Activated CD8-positive, alpha-beta T cell treated with anti-CD3 and anti-CD28 coated beads, Interleukin-2, amount 10 ng/mL, durations not matched to agents 7 days and 5 days (primary cell): Measurements from ENCODE around the gene KYNU. TPM values are rescaled to one million over a fixed set of nuclear protein-coding genes. Genes with fewer than 3 reads are reported as not detected.

Source experiments
- ATAC-seq: fragments of 150-1000 bp; cut with Tn5 transposase; one replicate; pipeline ENCODE4 v1.10.0; 2021; ENCODE audit warnings: moderate library complexity
- CTCF ChIA-PET: fragments of 350-600 bp; sonication (Branson Sonifier 250); formaldehyde crosslinking; loops from one replicate; lab custom pipeline; 2021; ENCODE audit warnings: antibody characterized with exemption; lab: Charles Lee
- POLR2A ChIA-PET: fragments of 350-600 bp; sonication (Branson Sonifier 250); formaldehyde crosslinking; loops from one replicate; lab custom pipeline; 2021; ENCODE audit warnings: antibody characterized with exemption; lab: Charles Lee
- DNase-seq: peaks from one replicate; pipeline ENCODE4 v3.0.0-alpha.2; 2020
- H3K27ac Mint-ChIP-seq: one replicate; pipeline ENCODE4 v1.8.0; 2021; ENCODE audit warnings: mild to moderate bottlenecking, mixed read lengths
- H3K27me3 Mint-ChIP-seq: one replicate; pipeline ENCODE4 v1.8.0; 2021; ENCODE audit warnings: low read depth, mixed read lengths
- H3K36me3 Mint-ChIP-seq: one replicate; pipeline ENCODE4 v1.8.0; 2021; ENCODE audit warnings: low read depth, mixed read lengths
- H3K4me1 Mint-ChIP-seq: one replicate; pipeline ENCODE4 v1.8.0; 2021; ENCODE audit warnings: low read depth, mixed read lengths
- H3K4me3 Mint-ChIP-seq: one replicate; pipeline ENCODE4 v1.8.0; 2021; ENCODE audit warnings: mild to moderate bottlenecking, mixed read lengths
- H3K9me3 Mint-ChIP-seq: one replicate; pipeline ENCODE4 v1.8.0; 2022; ENCODE audit warnings: mixed read lengths; ENCODE audit not compliant: insufficient read depth
- total RNA-seq, 2 experiments: library from RNA; stranded (reverse); gene quantifications; one replicate each; pipeline ENCODE4 v1.2.3, GENCODE V29; 2021

Gene KYNU
- total RNA-seq: not detected

GRCh38 chr2:142877216-142877838 lies at the start of gene KYNU:
KYNU (plus strand) TSS chr2:142877664; CDS start chr2:142885368, 7,704 bp downstream.
- no peaks in the 10 kb centered on the region for H3K36me3 Mint-ChIP-seq
- H3K27me3 Mint-ChIP-seq: no peaks in the 10 kb centered on the region
- no peaks in the 10 kb centered on the region for H3K9me3 Mint-ChIP-seq
- H3K4me1 Mint-ChIP-seq: no peaks in the 10 kb centered on the region
- no peak for ATAC-seq
- no peak within 1 kb of the TSS for H3K4me3 Mint-ChIP-seq
- ChIA-PET CTCF (no interaction called here), POLR2A (no interaction called here)
- no peak within 1 kb of the TSS for H3K27ac Mint-ChIP-seq
- no peak for DNase-seq

DNA sequence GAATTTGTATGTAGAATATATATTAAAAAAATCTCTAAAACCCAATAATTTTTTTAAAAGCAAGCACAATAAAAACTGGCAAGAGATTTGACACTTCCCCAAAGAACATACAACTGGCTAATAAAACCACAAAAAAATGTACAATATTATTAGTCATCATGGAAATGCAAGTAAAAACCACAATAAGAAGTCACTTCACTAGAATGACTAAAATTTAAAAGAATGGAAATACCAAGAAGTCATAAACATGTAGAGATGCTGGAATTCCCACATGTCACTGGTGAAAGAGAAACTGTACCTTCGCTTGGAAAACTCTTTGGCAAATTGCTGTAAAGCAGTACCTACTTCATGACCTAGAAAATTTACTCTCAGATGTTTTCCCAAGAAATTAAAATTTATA lies 43.4 kb upstream of the KYNU start:
- Mint-ChIP-seq H3K4me3 (no peak overlapping the region), H3K27me3 (no peaks in the 10 kb centered on the region), H3K36me3 (no peaks in the 10 kb centered on the region), H3K9me3 (no peaks in the 10 kb centered on the region), H3K27ac (no peak overlapping the region), H3K4me1 (no peaks in the 10 kb centered on the region)
- ChIA-PET POLR2A (no interaction called here), CTCF (no interaction called here)
- ATAC-seq (no peak), DNase-seq (no peak)

DNA sequence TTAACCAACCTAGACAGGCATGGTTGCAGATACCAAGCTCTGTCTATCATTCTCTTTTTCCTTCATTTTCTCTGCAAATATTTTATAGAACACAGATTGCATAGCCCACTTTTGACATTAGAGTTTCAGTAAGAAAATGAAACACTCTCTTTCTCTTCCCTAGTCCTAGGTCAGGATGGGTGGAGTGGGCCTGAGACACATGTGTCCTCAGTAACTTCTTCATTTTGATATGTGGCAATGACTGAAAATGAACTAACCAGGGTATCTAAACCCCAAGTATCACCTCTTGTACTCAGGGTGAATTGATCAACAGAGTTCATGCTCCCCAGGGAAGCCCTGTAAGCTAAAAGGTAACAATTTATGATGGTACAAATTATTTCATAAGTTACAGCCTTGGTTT lies 37.0 kb upstream of the KYNU start:
- no peak overlapping the region for H3K27ac Mint-ChIP-seq
- H3K4me1 Mint-ChIP-seq: no peaks in the 10 kb centered on the region
- H3K4me3 Mint-ChIP-seq: no peak overlapping the region
- no peak for DNase-seq
- H3K36me3 Mint-ChIP-seq: no peaks in the 10 kb centered on the region
- no peaks in the 10 kb centered on the region for H3K27me3 Mint-ChIP-seq
- POLR2A ChIA-PET: no interaction called here
- no peak for ATAC-seq
- H3K9me3 Mint-ChIP-seq: no peaks in the 10 kb centered on the region
- CTCF ChIA-PET: no interaction called here

GRCh38 chr2:142841788-142842187 lies 35.7 kb upstream of the KYNU start:
- ChIA-PET POLR2A (no interaction called here), CTCF (no interaction called here)
- no peaks in the 10 kb centered on the region for H3K27me3 Mint-ChIP-seq
- H3K9me3 Mint-ChIP-seq: no peaks in the 10 kb centered on the region
- no peaks in the 10 kb centered on the region for H3K36me3 Mint-ChIP-seq
- H3K4me1 Mint-ChIP-seq: no peaks in the 10 kb centered on the region
- H3K27ac Mint-ChIP-seq: no peak overlapping the region
- no peak for ATAC-seq
- H3K4me3 Mint-ChIP-seq: no peak overlapping the region
- no peak for DNase-seq

DNA sequence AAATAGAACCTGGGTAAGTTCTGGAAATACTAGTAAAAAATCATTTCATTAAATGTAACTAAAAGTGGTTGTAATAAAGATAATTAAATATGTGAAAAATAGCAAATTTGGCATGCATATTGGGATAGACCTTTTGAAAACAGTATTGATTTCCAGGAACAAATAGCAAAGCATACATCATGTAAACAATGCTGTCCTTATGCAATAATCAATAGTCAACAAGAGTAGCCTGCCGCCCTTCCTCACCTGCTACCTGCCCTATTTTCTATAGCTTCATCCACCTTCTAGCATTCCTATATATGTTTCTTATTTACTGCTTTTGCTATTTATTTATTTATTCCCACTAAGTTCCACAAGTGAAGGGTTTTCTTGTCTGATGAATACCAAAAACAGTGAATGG lies 35.1 kb upstream of the KYNU start:
- ATAC-seq (no peak), DNase-seq (no peak)
- ChIA-PET CTCF (no interaction called here), POLR2A (no interaction called here)
- no peaks in the 10 kb centered on the region for H3K9me3 Mint-ChIP-seq
- H3K4me3 Mint-ChIP-seq: no peak overlapping the region
- H3K27me3 Mint-ChIP-seq: no peaks in the 10 kb centered on the region
- H3K27ac Mint-ChIP-seq: no peak overlapping the region
- no peaks in the 10 kb centered on the region for H3K36me3 Mint-ChIP-seq
- no peaks in the 10 kb centered on the region for H3K4me1 Mint-ChIP-seq

DNA sequence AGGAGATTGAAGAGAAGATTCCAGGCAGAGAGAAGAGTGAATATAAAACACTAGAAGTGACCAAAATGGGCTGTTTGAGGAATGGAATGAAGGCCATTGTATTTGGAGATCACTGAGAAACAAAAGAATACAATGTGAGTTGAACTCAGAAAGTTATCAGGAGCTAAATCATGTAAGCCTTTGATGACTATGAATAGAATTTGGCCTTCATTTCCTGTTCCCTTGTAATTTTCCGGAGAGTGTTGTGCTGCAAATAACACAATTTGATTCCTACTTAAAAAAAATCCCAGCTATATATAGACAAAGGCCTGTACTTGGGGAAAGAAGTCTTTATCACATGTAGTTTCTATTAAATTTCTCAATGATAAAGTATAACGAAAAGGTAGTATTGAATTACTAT lies 33.7 kb upstream of the KYNU start:
- Mint-ChIP-seq H3K27ac (no peak overlapping the region), H3K27me3 (no peaks in the 10 kb centered on the region), H3K9me3 (no peaks in the 10 kb centered on the region), H3K4me3 (no peak overlapping the region), H3K36me3 (no peaks in the 10 kb centered on the region), H3K4me1 (no peaks in the 10 kb centered on the region)
- ChIA-PET CTCF (no interaction called here), POLR2A (no interaction called here)
- no peak for ATAC-seq
- no peak for DNase-seq

DNA sequence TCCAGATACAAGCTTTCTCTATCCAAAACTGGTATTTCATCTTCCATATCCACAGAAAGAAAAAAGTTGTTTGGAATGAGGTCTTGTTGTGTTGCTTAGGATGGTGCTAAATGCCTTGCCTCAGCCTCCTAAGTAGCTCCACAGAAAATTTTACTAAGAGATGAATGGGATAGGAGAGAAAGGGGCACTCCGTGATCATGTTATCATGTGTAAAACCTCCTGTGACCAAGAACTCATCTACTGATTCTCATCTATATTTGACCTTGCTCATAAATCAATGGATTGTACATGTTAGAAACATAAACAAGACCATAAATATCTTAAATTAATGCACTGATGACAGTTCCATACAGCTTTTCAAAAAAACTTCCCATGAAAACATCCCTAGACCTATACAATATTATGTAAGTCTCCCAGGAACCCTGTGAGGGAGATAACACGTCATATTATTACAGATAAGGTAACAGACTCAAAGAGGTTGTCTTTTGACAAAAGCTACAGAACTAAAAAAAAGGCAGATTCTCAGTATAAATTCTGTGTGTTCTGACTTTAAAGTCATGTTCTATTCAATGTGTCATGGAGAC lies 29.3 kb upstream of the KYNU start:
- H3K4me3 Mint-ChIP-seq: no peak overlapping the region

GRCh38 chr2:142849820-142850219 lies 27.6 kb upstream of the KYNU start:
- ChIA-PET CTCF (no interaction called here), POLR2A (no interaction called here)
- no peaks in the 10 kb centered on the region for H3K27me3 Mint-ChIP-seq
- ATAC-seq (no peak), DNase-seq (no peak)
- no peak overlapping the region for H3K4me3 Mint-ChIP-seq
- H3K4me1 Mint-ChIP-seq: no peaks in the 10 kb centered on the region
- H3K36me3 Mint-ChIP-seq: no peaks in the 10 kb centered on the region
- H3K27ac Mint-ChIP-seq: no peak overlapping the region
- no peaks in the 10 kb centered on the region for H3K9me3 Mint-ChIP-seq

More for the DNA sequence above, 29.3 kb upstream of the KYNU start:
- POLR2A ChIA-PET: no interaction called here
- Mint-ChIP-seq H3K27ac (no peak overlapping the region), H3K9me3 (no peaks in the 10 kb centered on the region), H3K27me3 (no peaks in the 10 kb centered on the region), H3K4me1 (no peaks in the 10 kb centered on the region), H3K36me3 (no peaks in the 10 kb centered on the region)
- CTCF ChIA-PET: no interaction called here
- no peak for ATAC-seq
- no peak for DNase-seq

- H3K4me3 Mint-ChIP-seq: no peak overlapping the region
- ChIA-PET POLR2A (no interaction called here), CTCF (no interaction called here)
- H3K27ac Mint-ChIP-seq: no peak overlapping the region
- H3K36me3 Mint-ChIP-seq: no peaks in the 10 kb centered on the region
- H3K27me3 Mint-ChIP-seq: no peaks in the 10 kb centered on the region
- ATAC-seq (no peak), DNase-seq (no peak)
- H3K9me3 Mint-ChIP-seq: no peaks in the 10 kb centered on the region
- H3K4me1 Mint-ChIP-seq: no peaks in the 10 kb centered on the region
Observed at GRCh38 chr2:142853912-142854311, 23.6 kb upstream of the KYNU start.

GRCh38 chr2:142857256-142858164 lies 20.0 kb upstream of the KYNU start:
- no peak for DNase-seq
- Mint-ChIP-seq H3K27me3 (no peaks in the 10 kb centered on the region), H3K36me3 (no peaks in the 10 kb centered on the region), H3K4me3 (no peak overlapping the region), H3K9me3 (no peaks in the 10 kb centered on the region), H3K27ac (no peak overlapping the region), H3K4me1 (no peaks in the 10 kb centered on the region)
- ChIA-PET POLR2A (interaction anchor here (0.9 kb wide), 1 partner anchor 15 kb away, joined by 3 read pairs; no protein-coding TSS in a partner anchor), CTCF (no interaction called here)
- ATAC-seq: no peak

DNA sequence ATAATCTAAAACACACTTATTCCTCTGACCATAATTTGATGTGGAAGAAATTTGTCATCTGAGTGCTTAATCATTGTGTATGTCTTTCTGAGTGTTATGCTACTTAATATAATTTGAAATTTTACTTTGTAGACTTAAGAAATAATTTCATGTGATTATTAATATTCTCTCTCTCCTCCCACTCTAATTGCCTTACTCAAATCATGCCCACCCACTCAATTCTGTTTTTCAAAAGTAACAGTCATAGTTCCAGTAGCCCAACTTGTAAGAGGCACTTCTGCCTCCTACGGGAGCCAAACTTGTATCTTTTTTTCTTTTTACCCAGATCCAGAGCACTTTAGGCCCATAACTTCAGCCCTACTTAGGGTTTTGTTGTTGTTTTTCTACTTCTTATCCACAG lies 18.5 kb upstream of the KYNU start:
- POLR2A ChIA-PET: no interaction called here
- Mint-ChIP-seq H3K27ac (no peak overlapping the region), H3K27me3 (no peaks in the 10 kb centered on the region), H3K9me3 (no peaks in the 10 kb centered on the region), H3K36me3 (no peaks in the 10 kb centered on the region), H3K4me3 (no peak overlapping the region), H3K4me1 (no peaks in the 10 kb centered on the region)
- no peak for ATAC-seq
- CTCF ChIA-PET: no interaction called here
- DNase-seq: no peak

DNA sequence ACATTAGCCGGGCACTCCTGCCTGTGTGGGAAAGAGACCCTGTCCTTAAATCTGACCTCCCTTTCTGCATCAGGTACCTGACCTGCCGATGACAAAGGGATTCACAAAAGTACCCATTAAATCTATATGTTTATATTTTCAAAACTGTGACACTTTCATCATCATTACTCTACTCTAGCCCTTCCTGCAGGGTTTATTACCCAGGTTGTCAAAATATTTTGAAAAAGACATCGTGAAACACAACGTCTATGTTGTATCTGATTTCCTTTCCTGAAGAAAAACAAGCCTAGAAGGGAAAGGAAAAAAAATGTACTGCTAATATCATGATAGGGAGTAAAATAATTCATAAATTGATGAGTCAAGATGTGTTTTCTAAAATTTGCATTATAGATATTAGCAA lies 15.2 kb upstream of the KYNU start:
- H3K9me3 Mint-ChIP-seq: no peaks in the 10 kb centered on the region
- ChIA-PET CTCF (no interaction called here), POLR2A (no interaction called here)
- ATAC-seq (no peak), DNase-seq (no peak)
- no peaks in the 10 kb centered on the region for H3K36me3 Mint-ChIP-seq
- no peak overlapping the region for H3K27ac Mint-ChIP-seq
- no peaks in the 10 kb centered on the region for H3K27me3 Mint-ChIP-seq
- no peaks in the 10 kb centered on the region for H3K4me1 Mint-ChIP-seq
- no peak overlapping the region for H3K4me3 Mint-ChIP-seq
